GM12801 (cell line): ENCODE data around the gene HEMGN.

Source experiments
- CTCF ChIP-seq: IDR thresholded peaks from one replicate; pipeline ENCODE4 v1.5.1; 2011; ENCODE audit warnings: control low read depth; ENCODE audit not compliant: insufficient read length; ENCODE audit errors: extremely low read depth

Gene HEMGN

GRCh38 chr9:97972753-97973152 lies 34.8 kb upstream of the HEMGN start:
- no peak for TF ChIP-seq CTCF

- TF ChIP-seq CTCF = no peak
Measured at GRCh38 chr9:97970165-97970564, 32.2 kb upstream of the HEMGN start.

GRCh38 chr9:97969014-97969413 lies 31.0 kb upstream of the HEMGN start:
- TF ChIP-seq CTCF = no peak

GRCh38 chr9:97966493-97966892 lies 28.5 kb upstream of the HEMGN start:
- no peak for TF ChIP-seq CTCF

- TF ChIP-seq CTCF = no peak
Measured at GRCh38 chr9:97964901-97965300, 26.9 kb upstream of the HEMGN start.

- TF ChIP-seq CTCF = no peak
Measured at GRCh38 chr9:97963232-97963631, 25.3 kb upstream of the HEMGN start.

- no peak for TF ChIP-seq CTCF
Measured at GRCh38 chr9:97962575-97962974, 24.6 kb upstream of the HEMGN start.

GRCh38 chr9:97962136-97962535 lies 24.2 kb upstream of the HEMGN start:
- TF ChIP-seq CTCF = no peak
